NCI-H128 (cell line): ENCODE measurements around the gene PHF21A.

ENCODE experiments used
- DNase-seq: peaks from one replicate; lab custom pipeline; 2025; ENCODE audit not compliant: unreplicated experiment; lab: John Stamatoyannopoulos, UW

The PHF21A gene

GRCh38 chr11:46075928-46076327, 45.3 kb downstream of the PHF21A start:
- DNase-seq, result no peak

GRCh38 chr11:46075168-46075567, 46.1 kb downstream of the PHF21A start:
- no peak for DNase-seq

GRCh38 chr11:46073632-46074031, 47.6 kb downstream of the PHF21A start:
- DNase-seq, result no peak

GRCh38 chr11:46072172-46072964, 48.9 kb downstream of the PHF21A start:
- DNase-seq, result no peak

GRCh38 chr11:46071091-46071490, 50.2 kb downstream of the PHF21A start:
- DNase-seq, result no peak

- DNase-seq, result no peak
Observed at GRCh38 chr11:46069595-46069994, 51.7 kb downstream of the PHF21A start.

- no peak for DNase-seq
Observed at GRCh38 chr11:46066335-46066734, 54.9 kb downstream of the PHF21A start.

GRCh38 chr11:46065681-46066080, 55.6 kb downstream of the PHF21A start:
- no peak for DNase-seq

- no peak for DNase-seq
Observed at GRCh38 chr11:46064221-46064620, 57.0 kb downstream of the PHF21A start.

- no peak for DNase-seq
Observed at GRCh38 chr11:46063138-46063537, 58.1 kb downstream of the PHF21A start.

- no peak for DNase-seq
Observed at GRCh38 chr11:46060013-46060412, 61.2 kb downstream of the PHF21A start.

GRCh38 chr11:46057489-46057888, 63.8 kb downstream of the PHF21A start:
- no peak for DNase-seq

- no peak for DNase-seq
Observed at GRCh38 chr11:46055371-46055770, 65.9 kb downstream of the PHF21A start.

GRCh38 chr11:46051102-46051501, 70.2 kb downstream of the PHF21A start:
- DNase-seq, result no peak

- no peak for DNase-seq
Observed at GRCh38 chr11:46050662-46051061, 70.6 kb downstream of the PHF21A start.

- no peak for DNase-seq
Observed at GRCh38 chr11:46050003-46050461, 71.2 kb downstream of the PHF21A start.

- DNase-seq, result no peak
Observed at GRCh38 chr11:46049325-46049897, 71.8 kb downstream of the PHF21A start.

- DNase-seq, result no peak
Observed at GRCh38 chr11:46048198-46048597, 73.1 kb downstream of the PHF21A start.

GRCh38 chr11:46047520-46047919, 73.7 kb downstream of the PHF21A start:
- DNase-seq, result no peak

- no peak for DNase-seq
Observed at GRCh38 chr11:46045811-46046210, 75.4 kb downstream of the PHF21A start.

- DNase-seq, result no peak
Observed at GRCh38 chr11:46044601-46045000, 76.7 kb downstream of the PHF21A start.

- DNase-seq, result no peak
Observed at GRCh38 chr11:46039990-46040389, 81.3 kb downstream of the PHF21A start.

- DNase-seq, result no peak
Observed at GRCh38 chr11:46038529-46038928, 82.7 kb downstream of the PHF21A start.
